Stimulated activated CD8-positive, alpha-beta memory T cell treated with anti-CD3 and anti-CD28 coated beads, Interleukin-2, amount 100 ng/mL, for 1 hour (primary cell): ENCODE measurements around the gene ZCCHC8.
"Not testable (repeated sequence)": the region's sequence is repeated elsewhere in the genome, so short reads cannot be mapped to it uniquely, and the experiment has no call there.

Experiments
- DNase-seq, 2 donors: peaks; one replicate each; pipeline ENCODE4 v3.0.0-alpha.2; 2020; ENCODE audit warnings: low read depth in 2 of 2

ZCCHC8 gene

GRCh38 chr12:122500685-122501488 is at the start of gene ZCCHC8:
TSS of gene ZCCHC8 (minus strand) at chr12:122500932. CDS start at chr12:122500840, 92 bp downstream.
- peak; percentile 91 for DNase-seq

- DNase-seq = no peak
These were observed 46.6 kb upstream of the ZCCHC8 start for GRCh38 chr12:122547330-122547729.

- DNase-seq = no peak
These were observed 45.1 kb upstream of the ZCCHC8 start for GRCh38 chr12:122545855-122546254.

GRCh38 chr12:122544537-122544936 is 43.8 kb upstream of the ZCCHC8 start:
- no peak for DNase-seq

- no peak for DNase-seq
These were observed 37.8 kb upstream of the ZCCHC8 start for GRCh38 chr12:122538496-122538895.

GRCh38 chr12:122537021-122537420 is 36.3 kb upstream of the ZCCHC8 start:
- no peak for DNase-seq

GRCh38 chr12:122533856-122534255 is 33.1 kb upstream of the ZCCHC8 start:
- DNase-seq = no peak

- DNase-seq = no peak
These were observed 28.3 kb upstream of the ZCCHC8 start for GRCh38 chr12:122528992-122529391.

GRCh38 chr12:122528582-122528981 is 27.9 kb upstream of the ZCCHC8 start:
- DNase-seq = no peak

- DNase-seq = no peak
These were observed 26.8 kb upstream of the ZCCHC8 start for GRCh38 chr12:122527478-122527944.

GRCh38 chr12:122526683-122527477 is 26.1 kb upstream of the ZCCHC8 start, which contains the start of the genes KNTC1 and RSRC2:
TSS of gene KNTC1 (plus strand) at chr12:122527249. CDS start at chr12:122530064, 2,815 bp downstream.
TSS of gene RSRC2 (minus strand) at chr12:122526936. CDS start at chr12:122526853, 83 bp downstream.
- DNase-seq = peak; percentile 90 to 95

- DNase-seq = no peak
These were observed 23.4 kb upstream of the ZCCHC8 start for GRCh38 chr12:122523846-122524718.

GRCh38 chr12:122523280-122523679 is 22.5 kb upstream of the ZCCHC8 start:
- no peak for DNase-seq

GRCh38 chr12:122520676-122521075 is 19.9 kb upstream of the ZCCHC8 start:
- no peak for DNase-seq

GRCh38 chr12:122519418-122519817 is 18.7 kb upstream of the ZCCHC8 start:
- DNase-seq = no peak

GRCh38 chr12:122518908-122519307 is 18.2 kb upstream of the ZCCHC8 start:
- DNase-seq = no peak

- DNase-seq = no peak
These were observed 17.1 kb upstream of the ZCCHC8 start for GRCh38 chr12:122517877-122518276.

GRCh38 chr12:122516544-122517361 is 16.0 kb upstream of the ZCCHC8 start:
- DNase-seq = no peak

GRCh38 chr12:122515275-122515674 is 14.5 kb upstream of the ZCCHC8 start:
- no peak for DNase-seq

GRCh38 chr12:122513660-122514059 is 12.9 kb upstream of the ZCCHC8 start:
- DNase-seq = no peak

GRCh38 chr12:122513028-122513427 is 12.3 kb upstream of the ZCCHC8 start:
- not testable (repeated sequence) for DNase-seq
